Epidermal melanocyte (primary cell): ENCODE measurements around the gene ECE1.
"Not testable (repeated sequence)": the region's sequence is repeated elsewhere in the genome, so short reads cannot be mapped to it uniquely, and the experiment has no call there.

Source experiments
- DNase-seq: peaks from one replicate; pipeline ENCODE4 v3.0.0; 2011; ENCODE audit warnings: low spot score; ENCODE audit not compliant: insufficient read length

ECE1 gene

GRCh38 chr1:21188235-21188634 is 102.0 kb downstream of the ECE1 start:
- no peak for DNase-seq

GRCh38 chr1:21185221-21185731 is 105.0 kb downstream of the ECE1 start:
- DNase-seq: no peak

GRCh38 chr1:21184276-21184675 is 106.0 kb downstream of the ECE1 start:
- no peak for DNase-seq

DNA sequence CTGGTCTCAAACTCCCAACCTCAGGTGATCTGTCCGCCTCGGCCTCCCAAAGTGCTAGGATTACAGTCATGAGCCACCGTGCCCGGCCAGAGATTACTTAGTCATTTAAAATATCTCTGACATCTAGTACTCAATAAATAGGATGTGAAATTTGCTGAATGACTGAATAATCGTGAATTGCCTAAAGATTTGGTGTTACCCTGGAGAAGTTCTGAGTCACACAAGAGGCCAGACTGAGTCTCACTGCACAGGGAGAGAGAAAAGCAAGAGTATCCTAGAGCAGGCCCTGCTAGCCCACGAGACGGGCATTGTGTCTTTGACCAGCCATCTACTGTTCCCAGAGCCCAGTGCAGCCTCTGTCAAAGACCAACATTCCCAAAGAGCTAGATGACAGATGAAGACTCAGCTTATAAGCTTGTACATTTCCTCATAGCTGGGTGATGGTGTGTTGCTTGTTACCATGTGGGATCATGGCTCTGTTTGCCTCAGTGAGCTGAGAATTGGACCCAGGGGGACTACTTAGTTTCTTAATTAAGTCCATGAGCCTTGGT is 108.0 kb downstream of the ECE1 start:
- DNase-seq: no peak

DNA sequence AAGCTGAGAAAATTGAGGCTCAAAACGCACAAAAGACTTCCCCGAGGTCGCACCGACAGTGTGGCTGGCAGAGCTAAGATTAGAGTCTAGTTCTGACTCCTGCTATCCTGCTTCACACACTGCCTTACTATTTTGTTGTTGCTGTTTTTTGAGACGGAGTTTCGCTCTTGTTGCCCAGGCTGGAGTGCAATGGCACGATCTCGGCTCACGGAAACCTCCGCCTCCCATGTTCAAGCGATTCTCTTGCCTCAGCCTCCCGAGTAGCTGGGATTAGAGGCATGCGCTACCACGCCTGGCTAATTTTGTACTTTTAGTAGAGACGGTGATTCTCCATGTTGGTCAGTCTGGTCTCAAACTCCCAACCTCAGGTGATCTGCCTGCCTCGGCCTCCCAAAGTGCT is 112.0 kb downstream of the ECE1 start:
- DNase-seq: not testable (repeated sequence)

GRCh38 chr1:21176586-21177555 is 113.4 kb downstream of the ECE1 start, which contains the start of gene EIF4G3:
Gene EIF4G3 (minus strand): TSS chr1:21176897. CDS start chr1:21002742, 174,155 bp downstream.
- peak; percentile 86 for DNase-seq

DNA sequence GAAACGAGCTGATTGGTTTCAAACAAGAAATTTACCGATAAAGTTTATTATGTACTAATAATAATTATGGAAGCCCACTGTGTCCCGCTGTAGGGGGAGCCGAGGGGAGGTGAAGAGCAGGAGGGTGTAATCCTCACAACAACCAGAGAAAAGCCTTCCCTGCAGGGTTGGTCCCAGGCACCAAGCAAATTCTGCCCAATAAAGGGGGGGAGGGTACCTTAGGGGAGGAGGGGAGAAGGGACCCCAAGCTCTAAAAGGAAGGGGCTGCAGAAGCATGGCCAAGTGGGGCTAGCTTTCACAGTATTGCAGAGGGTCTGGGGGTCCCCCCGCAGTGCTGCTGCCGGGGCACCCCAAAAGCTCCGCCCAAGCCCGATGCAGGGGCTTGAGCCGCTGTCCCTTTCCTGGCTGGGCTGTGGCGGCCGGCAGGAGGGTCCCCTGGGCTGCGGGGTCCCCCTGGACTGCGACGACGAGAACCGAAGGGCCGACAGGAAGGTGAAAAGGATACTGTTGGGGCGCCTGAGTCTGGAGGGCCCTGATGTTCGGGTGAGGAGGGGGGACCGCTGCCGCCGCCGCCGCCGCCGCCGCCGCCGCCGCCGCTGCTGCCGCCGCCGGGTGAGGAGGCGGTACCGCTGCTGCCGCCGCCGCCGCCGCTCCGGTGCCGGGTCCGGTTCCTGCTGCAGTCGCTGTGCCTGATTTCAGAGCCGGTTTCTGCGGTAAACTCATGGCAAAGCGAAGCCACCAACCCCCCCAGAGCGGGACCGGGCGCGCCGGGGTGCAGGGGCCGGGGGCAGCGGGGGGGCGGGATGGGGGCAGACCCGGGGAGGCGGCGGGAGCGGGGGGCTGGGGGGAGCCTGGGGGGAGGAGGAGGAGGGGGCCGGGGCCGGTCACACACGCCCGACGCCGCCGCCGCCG is 114.3 kb downstream of the ECE1 start:
- DNase-seq: no peak

DNA sequence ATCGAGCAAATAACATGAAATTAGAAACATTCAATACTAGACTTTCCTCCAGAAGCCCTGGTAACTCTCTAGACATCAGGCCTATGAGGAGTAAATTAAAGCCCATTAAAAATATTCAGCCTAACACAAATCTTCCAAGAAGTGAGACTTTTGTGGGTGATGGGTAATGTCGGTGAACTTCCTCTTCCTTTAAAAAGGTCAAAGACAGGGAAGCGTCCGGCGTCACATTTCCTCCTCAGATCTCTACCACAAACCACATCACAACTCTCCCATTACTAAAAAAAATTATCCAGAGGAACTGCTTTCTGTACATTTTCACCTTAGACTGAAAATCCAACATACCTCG is 115.0 kb downstream of the ECE1 start:
- DNase-seq: no peak

GRCh38 chr1:21174654-21175323 is 115.5 kb downstream of the ECE1 start:
- no peak for DNase-seq

DNA sequence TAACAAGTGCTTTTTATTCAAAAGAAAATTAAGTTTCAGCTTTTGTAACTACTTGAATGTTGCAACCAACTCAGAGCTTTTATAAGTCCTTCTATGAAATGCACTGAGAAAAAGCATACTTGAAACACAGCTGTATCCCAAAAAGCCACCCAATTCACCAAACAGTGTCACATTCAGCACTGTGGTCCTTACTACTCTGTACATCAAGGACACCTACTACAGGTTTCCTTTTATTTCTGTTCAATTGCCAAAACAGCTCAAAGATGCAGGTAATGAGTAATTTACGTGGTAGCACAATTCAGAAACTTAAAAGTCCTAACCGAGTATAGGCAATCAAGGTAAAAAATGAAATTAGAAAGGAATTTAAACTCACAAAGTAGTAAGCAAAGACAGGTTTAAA is 116.0 kb downstream of the ECE1 start:
- DNase-seq: no peak

DNA sequence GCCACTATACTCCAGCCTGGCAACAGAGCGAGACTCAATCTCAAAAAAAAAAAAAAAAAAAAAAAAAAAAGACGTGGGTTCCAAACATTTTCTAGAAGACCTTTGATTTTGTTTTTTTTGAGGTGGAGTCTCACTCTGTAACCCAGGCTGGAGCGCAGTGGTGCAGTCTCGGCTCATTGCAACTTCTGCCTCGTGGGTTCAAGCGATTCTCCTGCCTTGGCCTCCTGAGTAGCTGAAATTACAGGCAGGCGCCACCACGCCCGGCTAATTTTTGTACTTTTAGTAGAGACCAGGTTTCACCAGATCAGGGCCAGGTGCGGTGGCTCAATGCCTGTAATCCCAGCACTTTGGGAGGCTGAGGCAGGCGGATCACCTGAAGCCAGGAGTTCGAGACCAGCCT is 117.2 kb downstream of the ECE1 start:
- not testable (repeated sequence) for DNase-seq

DNA sequence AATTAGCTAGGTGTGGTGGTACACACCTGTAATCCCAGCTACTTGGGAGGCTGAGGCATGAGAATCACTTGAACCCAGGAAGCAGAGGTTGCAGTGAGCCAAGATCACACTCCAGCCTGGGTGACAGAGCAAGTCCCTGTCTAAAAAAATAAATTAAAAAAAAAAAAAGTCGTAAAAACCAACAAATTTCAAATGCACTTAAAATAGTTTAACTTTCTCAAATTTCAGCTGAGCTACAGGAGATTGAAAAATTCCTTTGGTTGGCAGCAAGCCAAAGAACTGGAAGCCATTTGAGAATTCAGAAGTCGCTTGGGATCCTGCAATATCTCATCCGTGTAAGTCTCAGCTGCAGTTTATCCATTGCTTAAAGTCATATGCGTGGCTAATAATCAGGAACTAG is 119.4 kb downstream of the ECE1 start:
- not testable (repeated sequence) for DNase-seq

DNA sequence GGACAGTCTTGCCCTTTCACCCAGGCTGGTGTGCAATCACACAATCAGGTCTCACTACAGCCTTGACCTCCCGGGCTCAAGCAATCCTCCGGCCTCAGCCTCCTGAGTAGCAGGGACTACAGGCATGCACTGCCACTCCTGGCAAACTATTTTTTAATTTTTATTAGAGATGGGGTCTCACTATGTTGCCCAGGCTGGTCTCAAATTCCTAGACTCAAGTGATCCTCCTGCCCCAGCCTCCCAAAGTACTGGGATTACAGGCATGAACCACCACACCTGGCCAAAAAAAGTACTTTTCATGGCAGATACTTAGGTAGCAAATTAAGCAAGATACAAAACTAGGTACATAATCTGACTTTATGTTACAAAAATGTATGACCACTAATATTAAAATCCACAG is 121.8 kb downstream of the ECE1 start:
- no peak for DNase-seq
